ENCODE measurements around the gene SIRT3.

DNA sequence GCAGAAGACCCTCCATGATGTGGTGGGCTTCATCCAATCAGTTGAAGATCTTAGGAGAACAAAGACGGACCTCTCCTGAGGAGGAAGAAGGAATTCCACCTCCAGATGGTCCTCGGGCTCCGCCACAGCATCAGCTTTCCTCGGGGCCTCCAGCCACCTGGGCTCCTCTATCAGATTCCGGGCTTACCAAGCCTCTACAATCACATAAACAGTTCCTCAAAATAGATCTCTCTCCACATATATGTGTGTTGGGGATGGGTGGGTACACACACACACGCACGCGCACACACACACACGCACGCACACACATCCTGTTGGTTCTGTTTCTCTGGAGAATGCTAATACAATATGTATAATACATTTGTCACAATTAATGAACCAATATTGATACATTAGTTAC lies 23.3 kb upstream of the SIRT3 start:
- TF ChIP-seq, protein P1, sequence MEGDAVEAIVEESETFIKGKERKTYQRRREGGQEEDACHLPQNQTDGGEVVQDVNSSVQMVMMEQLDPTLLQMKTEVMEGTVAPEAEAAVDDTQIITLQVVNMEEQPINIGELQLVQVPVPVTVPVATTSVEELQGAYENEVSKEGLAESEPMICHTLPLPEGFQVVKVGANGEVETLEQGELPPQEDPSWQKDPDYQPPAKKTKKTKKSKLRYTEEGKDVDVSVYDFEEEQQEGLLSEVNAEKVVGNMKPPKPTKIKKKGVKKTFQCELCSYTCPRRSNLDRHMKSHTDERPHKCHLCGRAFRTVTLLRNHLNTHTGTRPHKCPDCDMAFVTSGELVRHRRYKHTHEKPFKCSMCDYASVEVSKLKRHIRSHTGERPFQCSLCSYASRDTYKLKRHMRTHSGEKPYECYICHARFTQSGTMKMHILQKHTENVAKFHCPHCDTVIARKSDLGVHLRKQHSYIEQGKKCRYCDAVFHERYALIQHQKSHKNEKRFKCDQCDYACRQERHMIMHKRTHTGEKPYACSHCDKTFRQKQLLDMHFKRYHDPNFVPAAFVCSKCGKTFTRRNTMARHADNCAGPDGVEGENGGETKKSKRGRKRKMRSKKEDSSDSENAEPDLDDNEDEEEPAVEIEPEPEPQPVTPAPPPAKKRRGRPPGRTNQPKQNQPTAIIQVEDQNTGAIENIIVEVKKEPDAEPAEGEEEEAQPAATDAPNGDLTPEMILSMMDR (conservative IDR thresholded peaks at IDR 0.05; ENCODE audit: low read depth, low read length) = no peak
- no peak for TF ChIP-seq EZH2phosphoT487 (IDR thresholded peaks at IDR 0.05; ENCODE audit: borderline replicate concordance, low read length)

Data from PC-3 (cell line).